ENCODE data around the gene CALM3.

DNA sequence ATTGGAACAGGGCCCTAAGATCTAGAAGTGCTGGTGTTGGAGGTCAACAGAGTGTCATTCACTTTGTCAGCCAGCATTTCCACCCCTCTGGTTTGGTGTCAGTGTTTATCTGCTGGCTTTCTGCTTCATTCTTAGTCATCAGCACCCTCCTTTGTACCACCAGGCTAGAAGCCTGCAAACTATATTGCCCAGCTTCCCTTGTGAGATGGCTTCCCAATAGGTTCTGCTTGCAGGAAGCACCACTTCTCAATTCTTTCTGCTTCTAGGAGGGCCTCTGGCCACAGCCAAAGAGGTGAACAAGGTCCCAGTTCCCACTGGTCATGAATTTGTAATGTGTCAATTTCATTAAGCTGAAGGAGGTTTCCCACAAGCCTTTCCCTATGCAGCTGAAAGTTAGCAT, 36.4 kb upstream of the CALM3 start:
- TF ChIP-seq POLR2A (IDR thresholded peaks at IDR 0.05; ENCODE audit: low read length) (no peak), GATA1 (IDR thresholded peaks at IDR 0.05; ENCODE audit: low read depth, low read length) (no peak)

All from erythroblast (primary cell).